Astrocyte (in vitro differentiated cells and primary cell): ENCODE data around the gene GAMT. TPM values are rescaled to one million over a fixed set of nuclear protein-coding genes. Genes with fewer than 3 reads are reported as not detected.

Experiments
- DNase-seq: peaks from one replicate; pipeline ENCODE4 v3.0.0-alpha.2; 2010; ENCODE audit warnings: low read depth
- FAIRE-seq: peaks from 2 replicates; lab custom pipeline; 2011; peaks lifted over from hg19 to GRCh38; lab: Jason Lieb, UNC
- H2AFZ ChIP-seq: 2 replicates; pipeline ENCODE4 v1.6.0; 2012; ENCODE audit warnings: low read depth, low read length, inconsistent platforms
- H3K27ac ChIP-seq: 2 replicates; pipeline ENCODE4 v1.5.1; 2011; ENCODE audit warnings: low read depth, low read length, inconsistent platforms
- H3K27me3 ChIP-seq: 2 replicates; pipeline ENCODE4 v1.6.0; 2011; ENCODE audit warnings: low read length, inconsistent platforms; ENCODE audit not compliant: insufficient read depth
- H3K36me3 ChIP-seq: 2 replicates; pipeline ENCODE4 v1.5.1; 2011; ENCODE audit warnings: low read length, inconsistent platforms; ENCODE audit not compliant: insufficient read depth
- H3K4me1 ChIP-seq: 2 replicates; pipeline ENCODE4 v1.5.1; 2011; ENCODE audit warnings: low read length, inconsistent platforms; ENCODE audit not compliant: insufficient read depth
- H3K4me2 ChIP-seq: 2 replicates; pipeline ENCODE4 v1.6.0; 2012; ENCODE audit warnings: low read length, inconsistent platforms
- H3K4me3 ChIP-seq: 2 replicates; pipeline ENCODE4 v1.5.1; 2011; ENCODE audit warnings: low read depth, mild to moderate bottlenecking, low read length, inconsistent platforms; ENCODE audit not compliant: insufficient read depth
- H3K79me2 ChIP-seq: 2 replicates; pipeline ENCODE4 v1.6.0; 2012; ENCODE audit warnings: mild to moderate bottlenecking, low read length, inconsistent platforms; ENCODE audit not compliant: insufficient read depth
- H3K9ac ChIP-seq: 2 replicates; pipeline ENCODE4 v1.6.0; 2012; ENCODE audit warnings: mild to moderate bottlenecking, low read length, inconsistent platforms
- H3K9me3 ChIP-seq: 2 replicates; pipeline ENCODE4 v1.5.1; 2012; ENCODE audit warnings: low read depth, mild to moderate bottlenecking, low read length, inconsistent platforms; ENCODE audit not compliant: insufficient read depth
- H4K20me1 ChIP-seq: 2 replicates; pipeline ENCODE4 v1.6.0; 2012; ENCODE audit warnings: low read length, inconsistent platforms; ENCODE audit not compliant: insufficient read depth
- H3K27ac Mint-ChIP-seq: one replicate; pipeline ENCODE4 v1.8.0; 2021; ENCODE audit warnings: mild to moderate bottlenecking, mixed read lengths; ENCODE audit not compliant: unreplicated experiment
- H3K27me3 Mint-ChIP-seq: one replicate; pipeline ENCODE4 v1.8.0; 2021; ENCODE audit warnings: low read depth, mixed read lengths; ENCODE audit not compliant: unreplicated experiment
- H3K36me3 Mint-ChIP-seq: one replicate; pipeline ENCODE4 v1.8.0; 2021; ENCODE audit warnings: low read depth, mixed read lengths; ENCODE audit not compliant: unreplicated experiment
- H3K4me1 Mint-ChIP-seq: one replicate; pipeline ENCODE4 v1.8.0; 2021; ENCODE audit warnings: low read depth, mixed read lengths; ENCODE audit not compliant: unreplicated experiment
- H3K4me3 Mint-ChIP-seq: one replicate; pipeline ENCODE4 v1.8.0; 2021; ENCODE audit warnings: mild to moderate bottlenecking, moderate library complexity, mixed read lengths; ENCODE audit not compliant: unreplicated experiment
- H3K9me3 Mint-ChIP-seq: one replicate; pipeline ENCODE4 v1.8.0; 2021; ENCODE audit warnings: mild to moderate bottlenecking, mixed read lengths; ENCODE audit not compliant: unreplicated experiment
- CTCF ChIP-seq: IDR thresholded peaks from 2 replicates; pipeline ENCODE4 v1.5.1; 2011; ENCODE audit warnings: low read depth, mild to moderate bottlenecking, inconsistent platforms, low read length, moderate library complexity; ENCODE audit not compliant: insufficient read depth
- EZH2 ChIP-seq: IDR thresholded peaks from 2 replicates; pipeline ENCODE4 v1.6.1; 2012; ENCODE audit warnings: mild to moderate bottlenecking, low read length, inconsistent platforms; ENCODE audit not compliant: insufficient read depth
- total RNA-seq: library from RNA; stranded (reverse); gene quantifications from 2 replicates; pipeline ENCODE4 v1.2.1, GENCODE V29; 2021

Gene GAMT
- total RNA-seq, 1 donor from 2014 or later, result 35.9 TPM

GRCh38 chr19:1396019-1396767 lies 5.1 kb downstream of the GAMT start:
- Histone ChIP-seq H3K4me2 (no peak overlapping the region), H3K79me2 (no peaks in the 10 kb centered on the region), H3K27me3 (no peaks in the 10 kb centered on the region), H3K9ac (no peak overlapping the region), H3K27ac (no peak overlapping the region), H2AFZ (no peak overlapping the region), H3K9me3 (no peaks in the 10 kb centered on the region), H3K4me3 (no peak overlapping the region), H3K4me1 (peaks cover 8% of the 10 kb centered on the region), H3K36me3 (no peaks in the 10 kb centered on the region), H4K20me1 (peaks cover 3% of the 10 kb centered on the region)
- peaks cover 4% of the 10 kb centered on the region for H3K36me3 Mint-ChIP-seq
- H3K4me3 Mint-ChIP-seq, result no peak overlapping the region
- no peaks in the 10 kb centered on the region for H3K9me3 Mint-ChIP-seq
- DNase-seq, result no peak
- TF ChIP-seq CTCF (no peak), EZH2 (no peak)
- H3K27ac Mint-ChIP-seq, result no peak overlapping the region
- no peaks in the 10 kb centered on the region for H3K4me1 Mint-ChIP-seq
- FAIRE-seq, result no peak
- no peaks in the 10 kb centered on the region for H3K27me3 Mint-ChIP-seq

- TF ChIP-seq EZH2 (no peak), CTCF (no peak)
- no peak overlapping the region for H3K27ac ChIP-seq
- no peaks in the 10 kb centered on the region for H3K36me3 ChIP-seq
- no peak overlapping the region for H3K4me2 ChIP-seq
- H3K9ac ChIP-seq, result no peak overlapping the region
- peaks cover 1% of the 10 kb centered on the region for H3K4me1 ChIP-seq
- no peak for FAIRE-seq
- no peaks in the 10 kb centered on the region for H3K79me2 ChIP-seq
- Mint-ChIP-seq H3K27me3 (no peaks in the 10 kb centered on the region), H3K27ac (no peak overlapping the region), H3K4me3 (no peak overlapping the region), H3K4me1 (no peaks in the 10 kb centered on the region), H3K36me3 (peaks cover 4% of the 10 kb centered on the region), H3K9me3 (no peaks in the 10 kb centered on the region)
- no peak for DNase-seq
- H2AFZ ChIP-seq, result no peak overlapping the region
- no peaks in the 10 kb centered on the region for H3K27me3 ChIP-seq
- peaks cover 3% of the 10 kb centered on the region for H4K20me1 ChIP-seq
- H3K4me3 ChIP-seq, result no peak overlapping the region
- no peaks in the 10 kb centered on the region for H3K9me3 ChIP-seq
Observed at GRCh38 chr19:1395194-1396018, 5.9 kb downstream of the GAMT start.
